Glutamatergic neuron (in vitro differentiated cells): ENCODE measurements around the gene ACOT4. TPM values are rescaled to one million over a fixed set of nuclear protein-coding genes. Genes with fewer than 3 reads are reported as not detected.

Source experiments
- DNase-seq: peaks from one replicate; pipeline ENCODE4 v3.0.0; 2022
- H3K27ac Mint-ChIP-seq: one replicate; pipeline ENCODE4 v1.8.0; 2020; ENCODE audit warnings: mild to moderate bottlenecking, mixed read lengths, inconsistent platforms; ENCODE audit not compliant: unreplicated experiment
- H3K27me3 Mint-ChIP-seq: one replicate; pipeline ENCODE4 v1.8.0; 2020; ENCODE audit warnings: mild to moderate bottlenecking, moderate library complexity, mixed read lengths, inconsistent platforms; ENCODE audit not compliant: unreplicated experiment
- H3K36me3 Mint-ChIP-seq: one replicate; pipeline ENCODE4 v1.8.0; 2020; ENCODE audit warnings: mild to moderate bottlenecking, mixed read lengths, inconsistent platforms; ENCODE audit not compliant: unreplicated experiment
- H3K4me1 Mint-ChIP-seq: one replicate; pipeline ENCODE4 v1.8.0; 2020; ENCODE audit warnings: mild to moderate bottlenecking, low read depth, mixed read lengths, inconsistent platforms; ENCODE audit not compliant: unreplicated experiment
- H3K4me3 Mint-ChIP-seq: one replicate; pipeline ENCODE4 v1.8.0; 2020; ENCODE audit warnings: mild to moderate bottlenecking, mixed read lengths, inconsistent platforms; ENCODE audit not compliant: unreplicated experiment
- H3K9me3 Mint-ChIP-seq: one replicate; pipeline ENCODE4 v1.8.0; 2020; ENCODE audit warnings: mild to moderate bottlenecking, moderate library complexity, mixed read lengths, inconsistent platforms; ENCODE audit not compliant: unreplicated experiment
- total RNA-seq: library from RNA; stranded (reverse); fragmentation: NEBNext Ultra II Directional; extraction: Animal tissue kit (Norgen Biotek cat#: 25700); gene quantifications from one replicate; pipeline ENCODE4 v1.2.1, GENCODE V29; 2021; ENCODE audit not compliant: unreplicated experiment
- TF ChIP-seq, protein P1 (sequence below): fragments of 200-600 bp; sonication (generic); IDR thresholded peaks from one replicate; pipeline ENCODE4 v1.5.0; 2021; ENCODE audit not compliant: partially characterized antibody, unreplicated experiment

The ACOT4 gene
- total RNA-seq, 1 donor from 2014 or later = not detected

DNA sequence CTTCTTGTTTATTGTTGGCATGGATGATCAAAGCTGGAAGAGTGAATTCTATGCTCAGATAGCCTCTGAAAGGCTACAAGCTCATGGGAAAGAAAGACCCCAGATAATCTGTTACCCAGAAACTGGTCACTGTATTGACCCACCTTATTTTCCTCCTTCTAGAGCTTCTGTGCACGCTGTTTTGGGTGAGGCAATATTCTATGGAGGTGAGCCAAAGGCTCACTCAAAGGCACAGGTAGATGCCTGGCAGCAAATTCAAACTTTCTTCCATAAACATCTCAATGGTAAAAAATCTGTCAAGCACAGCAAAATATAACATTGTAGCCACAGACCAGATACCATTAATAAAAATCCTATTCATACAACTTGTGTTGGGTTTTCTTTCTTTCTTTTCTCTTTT is 27.9 kb downstream of the ACOT4 start:
- Mint-ChIP-seq H3K4me1 (no peaks in the 10 kb centered on the region), H3K36me3 (no peaks in the 10 kb centered on the region), H3K9me3 (peaks cover 1% of the 10 kb centered on the region), H3K27me3 (no peaks in the 10 kb centered on the region), H3K4me3 (no peak overlapping the region), H3K27ac (no peak overlapping the region)
- no peak for DNase-seq
- TF ChIP-seq, protein P1, sequence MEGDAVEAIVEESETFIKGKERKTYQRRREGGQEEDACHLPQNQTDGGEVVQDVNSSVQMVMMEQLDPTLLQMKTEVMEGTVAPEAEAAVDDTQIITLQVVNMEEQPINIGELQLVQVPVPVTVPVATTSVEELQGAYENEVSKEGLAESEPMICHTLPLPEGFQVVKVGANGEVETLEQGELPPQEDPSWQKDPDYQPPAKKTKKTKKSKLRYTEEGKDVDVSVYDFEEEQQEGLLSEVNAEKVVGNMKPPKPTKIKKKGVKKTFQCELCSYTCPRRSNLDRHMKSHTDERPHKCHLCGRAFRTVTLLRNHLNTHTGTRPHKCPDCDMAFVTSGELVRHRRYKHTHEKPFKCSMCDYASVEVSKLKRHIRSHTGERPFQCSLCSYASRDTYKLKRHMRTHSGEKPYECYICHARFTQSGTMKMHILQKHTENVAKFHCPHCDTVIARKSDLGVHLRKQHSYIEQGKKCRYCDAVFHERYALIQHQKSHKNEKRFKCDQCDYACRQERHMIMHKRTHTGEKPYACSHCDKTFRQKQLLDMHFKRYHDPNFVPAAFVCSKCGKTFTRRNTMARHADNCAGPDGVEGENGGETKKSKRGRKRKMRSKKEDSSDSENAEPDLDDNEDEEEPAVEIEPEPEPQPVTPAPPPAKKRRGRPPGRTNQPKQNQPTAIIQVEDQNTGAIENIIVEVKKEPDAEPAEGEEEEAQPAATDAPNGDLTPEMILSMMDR = no peak

DNA sequence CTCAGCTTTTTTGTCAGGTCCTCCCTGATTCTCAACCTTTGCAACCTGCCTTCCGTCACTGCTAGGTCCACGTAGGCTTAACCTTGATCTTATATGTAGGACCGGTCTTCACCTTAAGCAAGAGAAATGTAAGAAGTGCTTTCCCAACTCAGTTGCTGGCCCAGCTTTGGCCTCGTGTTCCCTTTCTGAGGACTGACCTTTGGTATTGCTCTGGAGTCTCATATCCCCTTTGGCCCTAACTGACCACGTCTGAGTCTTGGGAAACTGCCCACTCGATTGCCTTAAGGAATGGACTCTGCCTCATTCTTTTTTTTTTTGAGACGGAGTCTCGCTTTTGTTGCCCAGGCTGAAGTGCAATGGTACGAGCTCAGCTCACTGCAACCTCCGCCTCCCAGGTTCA is 28.6 kb downstream of the ACOT4 start:
- Mint-ChIP-seq H3K27me3 (no peaks in the 10 kb centered on the region), H3K4me3 (no peak overlapping the region), H3K36me3 (no peaks in the 10 kb centered on the region), H3K27ac (no peak overlapping the region), H3K9me3 (peaks cover 1% of the 10 kb centered on the region), H3K4me1 (no peaks in the 10 kb centered on the region)
- DNase-seq = no peak
- TF ChIP-seq, protein P1 = no peak

DNA sequence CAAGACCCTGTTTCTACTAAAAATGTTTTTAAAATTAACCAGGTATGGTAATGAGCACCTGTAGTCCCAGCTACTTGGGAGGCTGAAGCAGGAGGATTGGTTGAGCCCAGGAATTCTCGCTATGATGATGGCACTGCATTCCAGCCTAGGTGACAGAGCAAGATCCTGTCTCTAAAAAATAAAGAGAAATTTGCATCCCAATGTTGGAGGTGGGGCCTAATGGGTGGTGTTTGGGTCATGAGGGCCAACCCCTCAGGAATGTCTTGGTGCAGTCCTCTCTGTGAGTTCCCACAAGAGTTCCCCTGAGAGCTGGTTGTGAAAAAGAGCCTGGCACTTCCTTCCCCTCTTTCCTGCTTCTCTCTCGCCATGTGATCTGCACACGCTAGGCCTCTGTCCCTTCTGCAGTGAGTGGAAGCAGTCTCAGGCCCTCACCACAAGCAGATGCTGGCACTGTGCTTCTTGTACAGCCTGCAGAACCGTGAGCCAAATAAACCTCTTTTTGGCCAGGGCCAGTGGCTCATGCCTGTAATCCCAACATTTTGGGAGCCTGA is 31.9 kb downstream of the ACOT4 start:
- H3K4me1 Mint-ChIP-seq = no peaks in the 10 kb centered on the region
- no peaks in the 10 kb centered on the region for H3K9me3 Mint-ChIP-seq
- no peaks in the 10 kb centered on the region for H3K36me3 Mint-ChIP-seq
- H3K4me3 Mint-ChIP-seq = no peak overlapping the region
- TF ChIP-seq, protein P1 = no peak
- H3K27me3 Mint-ChIP-seq = no peaks in the 10 kb centered on the region
- no peak for DNase-seq
- H3K27ac Mint-ChIP-seq = no peak overlapping the region

DNA sequence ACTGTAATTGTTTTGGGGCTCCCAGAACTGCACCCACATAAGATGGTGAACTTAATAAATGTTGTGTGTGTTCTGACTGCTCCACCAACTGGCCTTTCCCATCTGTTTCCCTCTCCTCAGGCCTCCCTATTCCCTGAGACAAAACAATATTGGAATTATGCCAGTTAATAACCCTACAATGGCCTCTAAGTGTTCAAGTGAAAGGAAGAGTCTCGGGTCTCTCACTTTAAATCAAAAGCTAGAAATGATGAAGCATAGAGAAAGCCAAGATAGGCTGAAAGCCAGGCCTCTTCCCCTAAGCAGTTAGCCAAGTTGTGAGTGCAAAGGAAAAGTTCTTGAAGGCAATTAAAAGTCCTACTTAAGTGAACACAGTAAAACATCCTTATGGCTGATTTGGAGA is 34.0 kb downstream of the ACOT4 start:
- Mint-ChIP-seq H3K4me1 (no peaks in the 10 kb centered on the region), H3K4me3 (no peak overlapping the region), H3K27me3 (no peaks in the 10 kb centered on the region), H3K27ac (no peak overlapping the region), H3K36me3 (no peaks in the 10 kb centered on the region), H3K9me3 (no peaks in the 10 kb centered on the region)
- no peak for DNase-seq
- TF ChIP-seq, protein P1 = no peak

DNA sequence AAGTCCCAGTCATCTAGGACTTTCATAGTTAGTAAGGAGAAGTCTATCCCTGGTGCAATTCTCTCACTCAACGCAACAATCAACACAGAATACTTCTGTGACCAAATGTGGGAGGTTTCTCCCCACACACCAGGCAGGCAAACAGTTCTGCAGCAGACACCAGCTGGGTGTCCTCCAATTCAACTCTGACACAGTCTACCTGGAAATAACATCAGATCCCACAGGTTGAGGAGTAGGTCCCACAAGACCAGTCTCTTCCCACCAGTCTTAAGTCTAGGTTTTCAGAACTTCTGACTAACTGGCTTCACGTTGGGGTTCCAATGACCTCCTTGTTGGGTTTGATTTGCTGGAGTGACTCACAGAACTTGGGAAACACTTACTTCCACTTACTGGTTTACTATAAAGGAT is 35.5 kb downstream of the ACOT4 start:
- H3K27ac Mint-ChIP-seq = no peak overlapping the region
- H3K36me3 Mint-ChIP-seq = no peaks in the 10 kb centered on the region
- DNase-seq = no peak
- no peak overlapping the region for H3K4me3 Mint-ChIP-seq
- H3K27me3 Mint-ChIP-seq = no peaks in the 10 kb centered on the region
- H3K9me3 Mint-ChIP-seq = no peaks in the 10 kb centered on the region
- no peaks in the 10 kb centered on the region for H3K4me1 Mint-ChIP-seq
- TF ChIP-seq, protein P1 = no peak
